Transverse colon (tissue), 3 donors: ENCODE data around the gene BTBD2.

Source experiments
- CTCF ChIP-seq, 5 experiments: fragments of 200-600 bp in 3 of 5; fragments of 450-650 bp in 2 of 5; sonication (generic) in 3 of 5; IDR thresholded peaks; 1 replicate in 2 of 5; 2 replicates in 3 of 5; pipeline ENCODE4 v1.5.1; 2016 to 2017; ENCODE audit warnings: antibody characterized with exemption in 5 of 5, inconsistent platforms in 3 of 5, mild to moderate bottlenecking in 2 of 5, moderate library complexity in 1 of 5
- POLR2A ChIP-seq: fragments of 450-650 bp; IDR thresholded peaks from one replicate; pipeline ENCODE4 v1.6.1; 2016; ENCODE audit warnings: antibody characterized with exemption, mild to moderate bottlenecking, moderate library complexity

GRCh38 chr19:2064395-2064787 lies 48.9 kb upstream of the BTBD2 start:
- TF ChIP-seq POLR2A (no peak), CTCF (IDR thresholded peaks at IDR 0.05) (no peak)
